ENCODE results near the gene ASXL1. TPM values are rescaled to one million over a fixed set of nuclear protein-coding genes. Genes with fewer than 3 reads are reported as not detected.

ASXL1 gene
- total RNA-seq, 2 experiments from 2014 or later: 113 to 118 TPM

GRCh38 chr20:32442630-32443373 is 84.7 kb downstream of the ASXL1 start:
- CTCF ChIA-PET: no interaction called here
- Mint-ChIP-seq H3K36me3 (ENCODE audit: low read depth) (peaks cover 24% of the 10 kb centered on the region), H3K9me3 (no peaks in the 10 kb centered on the region), H3K4me1 (peaks cover 21% of the 10 kb centered on the region), H3K27me3 (no peaks in the 10 kb centered on the region), H3K27ac (no peak overlapping the region), H3K4me3 (no peak overlapping the region)
- no peak for DNase-seq
- POLR2A ChIA-PET: interaction anchor here (0.6 kb wide), 1 partner anchor 223 kb away, joined by 3 read pairs; no protein-coding TSS in a partner anchor

- no peak for DNase-seq
- no peaks in the 10 kb centered on the region for H3K9me3 Mint-ChIP-seq
- H3K4me1 Mint-ChIP-seq: peaks cover 18% of the 10 kb centered on the region
- POLR2A ChIA-PET: no interaction called here
- peak overlapping the region; percentile 55 for H3K27ac Mint-ChIP-seq
- CTCF ChIA-PET: interaction anchor here (1.1 kb wide), 1 partner anchor 209 kb away, joined by 4 read pairs; no protein-coding TSS in a partner anchor
- H3K36me3 Mint-ChIP-seq (ENCODE audit: low read depth): peaks cover 21% of the 10 kb centered on the region
- H3K4me3 Mint-ChIP-seq: no peak overlapping the region
- no peaks in the 10 kb centered on the region for H3K27me3 Mint-ChIP-seq
These were observed 85.3 kb downstream of the ASXL1 start for GRCh38 chr20:32443386-32443974.

GRCh38 chr20:32444474-32445220 is 86.5 kb downstream of the ASXL1 start:
- peak overlapping the region; percentile 8 for H3K27ac Mint-ChIP-seq
- no peak overlapping the region for H3K4me3 Mint-ChIP-seq
- H3K9me3 Mint-ChIP-seq: no peaks in the 10 kb centered on the region
- ChIA-PET POLR2A (no interaction called here), CTCF (interaction anchor here (1.1 to 1.6 kb wide), 2 partner anchors 33 to 208 kb away, joined by 3 to 4 read pairs; no protein-coding TSS in a partner anchor)
- peaks cover 15% of the 10 kb centered on the region for H3K36me3 Mint-ChIP-seq (ENCODE audit: low read depth)
- DNase-seq: no peak
- H3K27me3 Mint-ChIP-seq: no peaks in the 10 kb centered on the region
- H3K4me1 Mint-ChIP-seq: peaks cover 8% of the 10 kb centered on the region

GRCh38 chr20:32445539-32446273 is 87.6 kb downstream of the ASXL1 start:
- Mint-ChIP-seq H3K36me3 (ENCODE audit: low read depth) (peaks cover 15% of the 10 kb centered on the region), H3K9me3 (no peaks in the 10 kb centered on the region), H3K27ac (peak overlapping the region; percentile 5), H3K4me3 (no peak overlapping the region), H3K4me1 (peaks cover 8% of the 10 kb centered on the region), H3K27me3 (no peaks in the 10 kb centered on the region)
- CTCF ChIA-PET: interaction anchor here (1.6 kb wide), 1 partner anchor 32 kb away, joined by 3 read pairs; no protein-coding TSS in a partner anchor
- POLR2A ChIA-PET: no interaction called here
- DNase-seq: no peak

- CTCF ChIA-PET: interaction anchor here (1.6 kb wide), 1 partner anchor 31 kb away, joined by 3 read pairs; no protein-coding TSS in a partner anchor
- DNase-seq: no peak
- no peak overlapping the region for H3K4me3 Mint-ChIP-seq
- H3K9me3 Mint-ChIP-seq: no peaks in the 10 kb centered on the region
- H3K36me3 Mint-ChIP-seq (ENCODE audit: low read depth): peaks cover 15% of the 10 kb centered on the region
- no peak overlapping the region for H3K27ac Mint-ChIP-seq
- no peaks in the 10 kb centered on the region for H3K27me3 Mint-ChIP-seq
- POLR2A ChIA-PET: no interaction called here
- H3K4me1 Mint-ChIP-seq: peaks cover 8% of the 10 kb centered on the region
These were observed 88.4 kb downstream of the ASXL1 start for GRCh38 chr20:32446301-32447100.

- Mint-ChIP-seq H3K9me3 (no peaks in the 10 kb centered on the region), H3K4me3 (no peak overlapping the region), H3K36me3 (ENCODE audit: low read depth) (peaks cover 15% of the 10 kb centered on the region), H3K27me3 (no peaks in the 10 kb centered on the region), H3K4me1 (peaks cover 8% of the 10 kb centered on the region), H3K27ac (no peak overlapping the region)
- POLR2A ChIA-PET: no interaction called here
- no peak for DNase-seq
- CTCF ChIA-PET: no interaction called here
These were observed 89.3 kb downstream of the ASXL1 start for GRCh38 chr20:32447136-32448027.

GRCh38 chr20:32448306-32449056 is 90.3 kb downstream of the ASXL1 start:
- Mint-ChIP-seq H3K9me3 (no peaks in the 10 kb centered on the region), H3K36me3 (ENCODE audit: low read depth) (peaks cover 11% of the 10 kb centered on the region), H3K27ac (no peak overlapping the region), H3K4me1 (peaks cover 7% of the 10 kb centered on the region), H3K4me3 (no peak overlapping the region), H3K27me3 (no peaks in the 10 kb centered on the region)
- CTCF ChIA-PET: interaction anchor here (0.5 kb wide), 1 partner anchor 269 kb away, joined by 6 read pairs; no protein-coding TSS in a partner anchor
- DNase-seq: no peak
- POLR2A ChIA-PET: interaction anchor here (1.0 kb wide), 1 partner anchor 8 kb away, joined by 3 read pairs; no protein-coding TSS in a partner anchor

- H3K4me3 Mint-ChIP-seq: no peak overlapping the region
- H3K27me3 Mint-ChIP-seq: no peaks in the 10 kb centered on the region
- peaks cover 7% of the 10 kb centered on the region for H3K36me3 Mint-ChIP-seq (ENCODE audit: low read depth)
- H3K27ac Mint-ChIP-seq: no peak overlapping the region
- ChIA-PET CTCF (no interaction called here), POLR2A (interaction anchor here (0.8 to 1.0 kb wide), 2 partner anchors 9 to 34 kb away, joined by 3 read pairs; no protein-coding TSS in a partner anchor)
- DNase-seq: no peak
- no peaks in the 10 kb centered on the region for H3K9me3 Mint-ChIP-seq
- H3K4me1 Mint-ChIP-seq: peaks cover 5% of the 10 kb centered on the region
These were observed 91.1 kb downstream of the ASXL1 start for GRCh38 chr20:32449057-32449889.

- peaks cover 7% of the 10 kb centered on the region for H3K36me3 Mint-ChIP-seq (ENCODE audit: low read depth)
- CTCF ChIA-PET: no interaction called here
These were observed 91.8 kb downstream of the ASXL1 start for GRCh38 chr20:32449890-32450401.

GRCh38 chr20:32450484-32451061 is 92.4 kb downstream of the ASXL1 start:
- ChIA-PET CTCF (interaction anchor here (0.6 kb wide), 1 partner anchor 215 kb away, joined by 4 read pairs; no protein-coding TSS in a partner anchor), POLR2A (no interaction called here)
- Mint-ChIP-seq H3K4me1 (no peaks in the 10 kb centered on the region), H3K27ac (no peak overlapping the region), H3K4me3 (no peak overlapping the region), H3K36me3 (ENCODE audit: low read depth) (peaks cover 5% of the 10 kb centered on the region), H3K9me3 (no peaks in the 10 kb centered on the region), H3K27me3 (no peaks in the 10 kb centered on the region)
- no peak for DNase-seq

More at GRCh38 chr20:32449890-32450401, 91.8 kb downstream of the ASXL1 start:
- peaks cover 5% of the 10 kb centered on the region for H3K4me1 Mint-ChIP-seq
- no peak overlapping the region for H3K4me3 Mint-ChIP-seq
- POLR2A ChIA-PET: interaction anchor here (0.8 kb wide), 1 partner anchor 34 kb away, joined by 3 read pairs; no protein-coding TSS in a partner anchor
- H3K27me3 Mint-ChIP-seq: no peaks in the 10 kb centered on the region
- H3K9me3 Mint-ChIP-seq: no peaks in the 10 kb centered on the region
- no peak overlapping the region for H3K27ac Mint-ChIP-seq
- no peak for DNase-seq
